Left kidney (tissue), 2 donors: ENCODE measurements around the gene DSC2. TPM values are rescaled to one million over a fixed set of nuclear protein-coding genes. Genes with fewer than 3 reads are reported as not detected.
"Not testable (repeated sequence)": the region's sequence is repeated elsewhere in the genome, so short reads cannot be mapped to it uniquely, and the experiment has no call there.

Source experiments
- DNase-seq: peaks from one replicate; pipeline ENCODE4 v3.0.0-alpha.2; 2013
- polyA plus RNA-seq: library from polyadenylated mRNA; unstranded; fragments of 120-200 nt; gene quantifications from one replicate; pipeline ENCODE4 v1.2.1, GENCODE V29; 2013; ENCODE audit not compliant: insufficient read length

DSC2 gene
- polyA plus RNA-seq, 1 donor: 48.3 TPM

DNA sequence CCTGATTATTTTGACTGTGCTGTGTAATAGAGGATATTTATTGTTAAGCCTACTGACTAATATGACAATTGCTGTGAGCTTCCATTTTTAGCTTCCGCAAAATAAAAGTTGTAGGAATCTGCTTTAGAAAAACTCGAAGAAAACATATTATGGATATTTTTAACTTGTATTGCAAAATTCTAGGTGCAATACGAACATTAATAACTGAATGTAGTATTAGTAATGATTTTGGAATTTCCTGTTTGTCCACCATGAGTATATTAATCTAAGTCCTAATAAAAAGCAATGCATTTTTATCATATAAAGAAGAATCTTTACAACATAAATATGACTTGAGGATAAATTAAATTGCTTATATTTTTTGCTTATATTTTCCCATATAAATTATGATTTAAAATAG lies 57.3 kb downstream of the DSC2 start:
- DNase-seq: no peak

DNA sequence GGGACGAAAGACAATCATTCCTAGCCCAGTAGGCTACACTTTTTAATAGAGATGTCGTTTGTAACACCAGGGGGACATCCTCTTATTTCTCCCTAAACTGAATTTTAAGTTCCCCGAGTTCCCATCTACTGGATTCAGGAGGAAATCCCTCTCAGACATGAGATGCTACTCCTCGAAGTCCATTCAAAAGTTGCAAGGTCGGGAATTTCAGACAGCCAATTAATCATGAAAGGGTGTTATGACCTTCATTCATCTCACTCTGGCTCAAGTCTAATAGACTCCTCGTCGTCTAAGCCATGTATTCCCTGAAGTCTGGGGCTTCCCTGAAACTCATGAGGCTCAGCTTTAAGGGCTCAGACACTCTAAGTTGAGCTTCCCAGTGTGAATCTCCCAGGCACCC lies 58.5 kb downstream of the DSC2 start:
- DNase-seq: no peak

DNA sequence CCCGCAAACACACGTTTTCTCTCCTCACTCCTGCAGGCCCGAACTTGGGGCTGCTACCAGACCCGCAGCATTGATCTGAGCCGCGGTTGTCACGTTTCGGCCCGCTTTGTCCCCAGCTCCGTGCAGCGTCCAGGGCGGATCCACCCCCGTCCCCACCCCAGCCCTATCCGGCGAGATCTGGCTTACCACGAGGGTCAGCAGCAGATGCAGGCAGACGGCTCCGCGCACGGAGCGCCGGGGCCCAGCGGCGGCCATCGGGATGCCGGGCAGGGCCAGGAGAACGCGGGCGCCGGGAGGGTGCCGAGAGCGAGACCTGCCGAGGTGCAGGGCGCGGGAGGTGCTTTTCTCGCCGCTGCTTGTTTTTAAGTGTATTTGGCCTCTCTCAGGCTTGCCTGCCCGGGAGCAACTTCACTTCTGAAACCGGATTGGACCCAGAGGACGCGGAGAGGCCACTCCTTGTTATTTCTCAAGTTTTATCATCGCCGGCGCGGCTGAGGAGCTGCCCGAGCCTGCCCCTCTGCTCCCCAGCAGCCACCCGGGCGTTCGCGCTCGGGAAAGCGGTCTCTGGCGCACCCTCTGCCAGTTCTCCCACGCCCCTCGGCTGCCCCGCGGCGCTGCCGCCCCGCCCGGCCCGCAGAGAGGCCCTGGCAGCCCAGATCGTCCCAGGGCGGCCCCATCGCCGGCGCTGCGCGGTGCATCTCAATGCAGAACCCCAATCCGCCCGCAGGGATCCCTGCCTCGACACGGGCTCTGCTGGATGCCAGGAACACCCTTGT lies 59.6 kb downstream of the DSC2 start, which contains the start of gene DSC3:
Gene DSC3, minus strand, starts transcription at position 337 of the 776 bp plus-strand sequence. Its CDS starts 82 bp downstream, at position 255.
- peak; percentile 51 for DNase-seq

DNA sequence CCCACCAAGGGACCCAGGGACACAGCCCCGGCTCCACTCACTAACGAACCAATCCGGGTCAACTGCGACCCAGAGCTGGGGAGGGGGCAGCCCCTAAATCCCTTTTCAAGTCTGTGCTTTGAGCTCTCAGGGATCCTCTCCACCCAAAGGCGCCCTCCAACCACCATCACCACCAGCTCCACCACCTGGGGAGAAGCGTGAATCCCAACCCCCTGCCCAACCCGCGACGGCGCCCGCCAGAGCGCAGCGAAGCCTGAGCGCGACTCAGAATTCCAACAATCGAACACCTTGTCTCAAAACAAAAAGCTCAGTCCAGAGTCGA lies 60.2 kb downstream of the DSC2 start:
- DNase-seq: no peak

DNA sequence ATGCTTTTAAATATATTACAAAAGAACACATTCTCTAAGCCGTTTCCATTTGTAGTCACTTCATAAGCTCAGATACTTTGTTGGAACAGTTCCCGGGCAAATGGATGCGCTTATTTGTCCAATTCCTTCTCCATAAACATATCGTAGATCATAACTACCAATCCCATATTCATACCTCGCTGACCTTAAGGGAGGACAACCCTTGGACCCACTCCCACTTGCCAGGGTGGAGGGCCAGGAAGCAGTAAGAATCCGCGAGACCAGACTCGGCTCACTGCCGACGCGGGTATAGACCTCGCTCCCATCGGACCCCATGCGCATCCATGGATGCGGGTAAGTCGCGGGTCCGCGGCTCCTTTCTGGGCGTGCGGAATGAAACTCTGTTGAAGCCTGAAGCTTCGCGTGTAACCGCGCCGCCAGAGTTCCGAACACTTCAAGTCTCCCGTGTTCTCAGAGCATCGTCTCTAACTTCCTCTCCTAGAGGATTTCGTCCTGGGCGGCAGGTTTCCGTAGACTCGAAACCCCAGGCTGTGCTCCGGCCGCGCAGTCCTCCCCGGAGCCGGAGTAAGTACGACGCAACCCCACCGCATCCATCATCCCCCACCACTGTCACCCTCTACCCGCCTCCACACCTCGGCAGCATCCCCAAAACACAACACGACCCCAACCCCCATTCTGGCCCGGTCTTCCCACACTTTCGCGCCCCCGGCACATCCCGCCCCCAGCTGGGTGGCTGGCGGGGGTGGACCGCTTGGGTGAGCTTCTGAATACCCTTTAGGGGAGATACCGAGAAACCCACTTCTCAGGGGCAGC lies 60.7 kb downstream of the DSC2 start:
- DNase-seq: peak; percentile 30

DNA sequence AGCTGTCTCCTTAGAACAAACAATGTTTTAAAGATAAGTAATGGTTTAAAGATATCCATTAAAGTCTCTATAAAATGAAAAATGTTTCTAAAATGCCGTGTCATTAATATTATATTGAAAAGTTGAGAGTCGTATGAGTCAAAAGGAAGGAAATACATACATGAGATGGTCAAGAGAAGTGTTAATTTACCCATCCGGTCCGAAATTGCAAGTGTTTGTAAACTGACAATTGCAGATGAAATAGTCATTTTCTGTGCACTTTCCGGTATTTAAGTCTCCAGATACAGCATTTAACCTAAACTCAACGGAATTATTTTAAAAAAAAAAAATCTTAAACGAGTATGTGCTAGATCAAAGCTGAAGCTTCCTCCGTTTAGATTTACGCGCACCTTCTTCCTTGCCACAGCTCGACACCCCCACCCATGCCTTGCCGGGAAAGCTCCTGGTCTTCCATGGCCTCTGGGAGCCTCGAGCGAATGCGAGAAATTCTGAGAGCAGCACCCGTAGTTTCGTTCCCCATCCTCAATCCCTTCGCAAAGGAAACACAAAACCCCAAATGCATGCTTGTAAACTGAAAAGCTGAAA lies 61.4 kb downstream of the DSC2 start:
- peak; percentile 58 for DNase-seq

DNA sequence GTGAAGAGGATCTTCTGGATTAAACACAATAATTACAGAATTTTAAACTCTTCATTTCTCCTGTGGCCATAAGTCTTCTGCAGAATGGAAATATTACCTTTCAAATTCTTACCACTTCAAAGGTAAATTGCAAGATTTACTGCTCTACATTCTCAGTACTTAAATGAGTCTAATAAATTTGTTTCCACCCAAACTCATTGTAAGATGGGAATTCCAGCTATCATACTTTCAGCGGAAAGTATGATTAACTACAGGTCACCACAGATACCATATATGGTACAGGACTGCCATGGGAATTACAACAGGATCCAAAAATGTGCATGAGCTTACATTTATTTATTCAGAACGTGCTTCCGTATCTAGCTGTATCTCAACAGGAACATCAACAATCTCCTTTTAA lies 62.8 kb downstream of the DSC2 start:
- DNase-seq: no peak

DNA sequence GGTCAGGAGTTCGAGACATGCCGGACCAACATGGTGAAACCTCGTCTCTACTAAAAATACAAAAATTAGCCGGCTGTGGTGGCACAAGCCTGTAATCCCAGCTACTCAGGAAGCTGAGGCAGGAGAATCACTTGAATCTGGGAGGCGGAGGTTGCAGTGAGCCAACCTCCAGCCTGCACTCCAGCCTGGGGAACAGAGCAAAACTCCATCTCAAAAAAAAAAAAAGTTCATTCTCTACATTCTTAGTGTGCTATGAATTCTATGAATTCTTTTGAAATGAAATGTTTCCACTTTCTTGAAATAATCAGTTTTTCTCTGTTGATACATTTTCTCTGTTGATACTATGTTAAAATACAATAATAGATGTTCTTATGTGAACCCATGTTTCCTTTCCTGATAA lies 64.5 kb downstream of the DSC2 start:
- DNase-seq: not testable (repeated sequence)

DNA sequence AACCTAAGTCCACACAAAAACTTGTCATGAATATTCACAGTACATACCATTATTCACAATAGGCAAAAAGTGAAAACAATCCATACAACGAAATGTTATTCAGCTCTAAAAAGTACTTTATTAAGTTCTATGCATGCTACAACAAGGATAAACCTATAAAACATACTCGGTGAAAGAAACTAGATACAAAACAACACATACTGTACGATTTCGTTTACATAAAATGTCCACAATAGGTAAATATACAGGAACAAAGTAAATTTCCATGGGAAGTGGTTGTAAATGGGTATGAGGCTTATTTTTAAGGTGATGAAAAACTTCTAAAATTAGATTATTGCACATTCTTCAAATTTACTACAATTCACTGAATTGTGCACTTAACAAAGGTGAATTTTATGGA lies 67.7 kb downstream of the DSC2 start:
- no peak for DNase-seq

DNA sequence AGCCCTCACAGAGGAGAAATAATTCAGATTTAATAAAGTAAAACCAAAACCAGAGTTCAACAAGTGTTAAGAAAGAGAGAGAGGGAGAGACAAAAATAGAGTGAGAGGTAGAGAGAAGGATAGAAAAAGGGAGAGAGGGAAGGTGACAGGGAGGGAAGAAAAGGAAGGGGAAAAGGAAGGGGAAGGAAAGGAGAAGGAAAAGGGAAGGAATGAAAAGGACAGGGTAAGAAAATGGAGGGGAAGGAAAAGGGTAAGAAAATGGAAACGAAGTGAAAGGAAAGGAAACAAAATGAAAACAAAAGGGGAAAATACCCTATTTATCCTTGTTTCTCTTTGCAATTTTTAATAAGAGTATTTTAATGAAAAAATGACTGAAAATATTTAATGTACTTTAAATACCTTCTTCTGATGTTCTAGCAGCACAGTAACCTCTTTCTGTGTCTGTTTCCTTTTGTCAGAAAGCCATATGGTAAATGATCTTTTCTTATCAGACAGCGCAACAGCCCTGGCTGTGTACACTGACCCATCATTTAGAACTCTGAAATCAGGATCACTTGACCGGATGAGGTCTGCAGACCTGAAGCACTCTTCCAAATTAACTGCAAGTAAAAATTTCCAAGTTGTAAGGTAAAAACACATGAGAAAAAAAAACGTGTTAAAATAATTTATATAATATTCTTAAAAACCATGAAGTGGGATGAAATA lies 71.5 kb downstream of the DSC2 start:
- no peak for DNase-seq

DNA sequence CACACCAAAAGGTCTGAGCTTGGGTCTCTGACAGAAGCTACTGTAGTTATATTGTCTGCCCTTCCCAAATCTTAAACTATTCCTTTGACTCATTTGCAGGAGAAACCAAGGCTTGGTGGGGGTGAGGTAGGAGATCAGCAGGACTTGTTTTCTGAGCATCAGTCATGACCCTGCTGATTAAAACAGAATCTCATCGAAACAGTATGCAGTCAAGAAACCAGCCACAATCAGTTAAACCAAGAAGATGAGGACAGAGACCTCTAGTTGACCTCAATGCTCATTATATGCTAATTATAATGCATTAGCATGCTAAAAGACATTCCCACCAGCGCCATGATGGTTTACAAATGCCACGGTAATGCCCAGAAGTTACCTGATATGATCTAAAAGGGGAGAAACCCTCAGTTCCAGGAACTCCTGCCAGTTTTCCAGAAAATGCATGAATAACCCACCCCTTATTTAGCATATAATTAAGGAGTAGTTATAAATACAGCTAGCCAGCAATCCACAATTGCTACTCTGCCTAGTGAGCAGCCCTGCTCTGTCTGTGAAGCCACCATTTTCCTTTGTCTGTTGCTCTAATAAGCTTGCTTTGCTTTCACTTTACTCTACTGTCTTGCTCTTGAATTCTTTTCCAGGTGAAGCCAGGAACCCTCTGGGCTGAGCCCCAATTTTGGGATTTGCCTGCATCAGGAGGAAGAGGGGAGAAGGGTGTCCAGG lies 86.3 kb downstream of the DSC2 start:
- DNase-seq: no peak

DNA sequence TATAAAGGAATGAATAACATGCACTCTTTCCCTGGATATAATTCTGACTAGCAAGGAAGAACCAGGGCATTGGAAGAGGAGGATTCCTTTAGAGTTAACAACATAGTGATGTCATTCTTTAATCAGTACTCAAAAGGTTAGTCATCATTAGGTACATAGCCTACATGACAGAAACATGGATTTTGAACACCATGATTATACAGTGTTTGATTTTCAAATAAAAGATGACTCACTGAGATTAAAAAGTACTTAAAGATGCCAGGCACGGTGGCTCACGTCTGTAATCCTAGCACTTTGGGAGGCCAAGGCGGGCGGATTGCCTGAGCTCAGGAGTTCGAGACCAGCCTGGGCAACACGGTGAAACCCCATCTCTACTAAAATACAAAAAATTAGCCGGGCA lies 90.8 kb downstream of the DSC2 start:
- DNase-seq: not testable (repeated sequence)

DNA sequence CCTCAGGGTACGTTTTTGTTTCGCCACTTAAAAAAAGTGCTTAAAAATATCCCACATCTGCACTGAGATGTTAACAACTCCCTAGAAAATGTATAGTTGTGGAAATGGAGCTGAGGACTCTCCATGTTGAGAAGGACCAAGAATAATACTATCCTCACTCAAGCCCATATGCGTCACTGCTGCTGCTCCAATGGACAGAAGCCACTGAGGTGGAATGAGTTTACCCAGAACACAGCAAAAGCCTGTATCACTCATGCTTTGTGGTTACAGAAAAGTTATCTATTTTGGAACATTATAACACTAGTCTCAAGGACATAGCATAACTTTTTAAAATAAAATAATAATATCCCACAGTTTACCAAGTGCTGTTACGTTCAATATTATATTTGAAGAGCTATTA lies 91.6 kb downstream of the DSC2 start:
- no peak for DNase-seq

Other genes starting within 250 kb of the DSC2 start
- gene DSC3, start 59.7 kb downstream of the DSC2 start, polyA plus RNA-seq: 2.5 TPM
- 2.9 TPM for gene DSC1, start 60.4 kb upstream of the DSC2 start, polyA plus RNA-seq
- gene DSG1, start 215.7 kb upstream of the DSC2 start, polyA plus RNA-seq: 0.05 TPM